ENCODE measurements around the gene TAL1.
A peak's percentile ranks its signal among the peaks of the same experiment; 100 is the strongest.
"Not testable (repeated sequence)": the region's sequence is repeated elsewhere in the genome, so short reads cannot be mapped to it uniquely, and the experiment has no call there.

TAL1 gene

GRCh38 chr1:47212636-47213229 is 19.3 kb downstream of the TAL1 start:
- no peak for DNase-seq (ENCODE audit: low read depth in 2 of 2)

GRCh38 chr1:47211796-47212269 is 20.2 kb downstream of the TAL1 start:
- DNase-seq (ENCODE audit: low read depth in 2 of 2) = no peak

- no peak for DNase-seq (ENCODE audit: low read depth in 2 of 2)
These were observed 21.4 kb downstream of the TAL1 start for GRCh38 chr1:47210666-47211065.

GRCh38 chr1:47209725-47210325 is 22.2 kb downstream of the TAL1 start:
- DNase-seq (ENCODE audit: low read depth in 2 of 2) = no peak

DNA sequence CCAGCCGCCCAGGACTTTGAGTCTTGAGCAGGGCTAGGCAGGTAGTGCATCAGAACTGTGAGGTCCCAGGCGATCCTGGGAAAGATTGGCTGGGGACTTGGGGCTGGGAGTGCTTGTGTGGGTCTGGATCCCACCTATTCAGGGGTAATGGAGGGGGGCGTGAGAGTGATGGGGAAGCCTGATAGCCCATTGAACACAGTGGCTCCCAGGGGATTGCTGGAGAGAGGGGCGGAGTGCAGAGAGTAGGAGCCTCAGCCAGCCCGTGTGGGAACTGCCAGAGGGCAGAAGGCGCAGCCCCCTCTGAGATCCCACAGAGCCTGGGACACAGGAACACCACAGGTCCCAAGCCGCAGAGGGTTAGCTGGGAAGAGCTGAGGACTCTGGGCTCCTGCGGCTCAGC is 22.9 kb downstream of the TAL1 start:
- DNase-seq (ENCODE audit: low read depth in 2 of 2) = no peak

DNA sequence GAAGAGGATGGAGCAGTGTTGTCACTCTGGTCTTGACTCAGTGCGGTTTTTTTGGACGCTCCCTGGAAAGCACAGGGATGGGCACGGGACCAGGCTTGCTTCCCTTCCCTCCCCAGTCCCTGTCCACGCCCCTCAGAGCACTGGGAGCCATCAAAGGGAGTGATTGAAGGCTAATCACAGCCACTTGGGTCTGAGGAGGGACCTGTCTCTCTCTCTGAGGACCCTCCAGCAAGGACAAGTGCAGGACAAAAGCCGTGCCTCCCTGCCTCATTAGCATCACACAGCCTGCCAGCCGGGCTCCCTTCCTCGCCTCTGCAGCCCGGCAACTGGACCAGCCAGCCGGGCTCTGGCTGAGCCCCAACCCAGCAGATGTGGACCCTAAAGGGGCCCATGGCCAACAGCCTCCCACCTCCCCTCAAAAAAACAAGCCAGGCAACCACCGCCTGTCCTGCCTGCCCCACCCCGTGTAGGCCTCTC is 23.6 kb downstream of the TAL1 start:
- no peak for DNase-seq (ENCODE audit: low read depth in 2 of 2)

- no peak for DNase-seq (ENCODE audit: low read depth in 2 of 2)
These were observed 24.1 kb downstream of the TAL1 start for GRCh38 chr1:47207803-47208373.

DNA sequence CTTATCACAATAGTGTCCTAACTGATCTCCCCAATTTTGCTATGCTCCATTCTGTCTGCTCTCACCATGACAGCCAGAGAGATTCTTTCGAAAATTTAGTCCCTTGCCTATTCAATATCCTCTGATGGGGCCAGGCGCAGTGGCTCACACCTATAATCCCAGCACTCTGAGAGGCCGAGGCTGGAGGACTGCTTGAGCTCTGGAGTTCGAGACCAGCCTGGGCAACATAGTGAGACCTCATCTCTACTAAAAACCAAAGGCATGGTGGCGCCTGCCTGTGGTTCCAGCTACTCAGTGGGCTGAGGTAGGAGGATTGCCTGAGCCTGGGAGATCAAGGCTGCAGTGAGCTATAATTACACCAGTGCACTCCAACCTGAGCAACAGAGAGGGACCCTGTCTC is 26.1 kb downstream of the TAL1 start:
- no peak for DNase-seq (ENCODE audit: low read depth in 2 of 2)

GRCh38 chr1:47203504-47203903 is 28.5 kb downstream of the TAL1 start:
- DNase-seq (ENCODE audit: low read depth in 2 of 2) = not testable (repeated sequence)

DNA sequence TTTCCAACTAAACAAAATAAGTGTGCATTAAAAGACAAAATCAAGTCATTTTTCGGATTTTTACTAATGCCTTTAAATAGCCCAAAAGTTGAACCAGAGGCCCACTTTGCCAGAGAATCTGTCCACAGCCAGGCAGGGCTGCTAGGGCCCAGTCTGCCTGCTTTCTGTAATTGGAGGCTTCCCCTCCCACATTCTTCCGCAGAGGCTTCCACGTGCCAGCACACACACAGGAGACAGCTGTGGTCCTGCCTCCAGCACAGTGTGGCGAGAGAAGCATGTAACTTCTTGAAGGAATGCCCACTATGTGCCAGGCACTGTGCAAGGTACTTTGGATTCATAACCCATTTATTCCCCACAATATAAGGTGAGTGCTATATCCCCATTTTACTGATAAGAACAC is 30.8 kb downstream of the TAL1 start:
- no peak for DNase-seq (ENCODE audit: low read depth in 2 of 2)

GRCh38 chr1:47198214-47198613 is 33.8 kb downstream of the TAL1 start:
- no peak for DNase-seq (ENCODE audit: low read depth in 2 of 2)

DNA sequence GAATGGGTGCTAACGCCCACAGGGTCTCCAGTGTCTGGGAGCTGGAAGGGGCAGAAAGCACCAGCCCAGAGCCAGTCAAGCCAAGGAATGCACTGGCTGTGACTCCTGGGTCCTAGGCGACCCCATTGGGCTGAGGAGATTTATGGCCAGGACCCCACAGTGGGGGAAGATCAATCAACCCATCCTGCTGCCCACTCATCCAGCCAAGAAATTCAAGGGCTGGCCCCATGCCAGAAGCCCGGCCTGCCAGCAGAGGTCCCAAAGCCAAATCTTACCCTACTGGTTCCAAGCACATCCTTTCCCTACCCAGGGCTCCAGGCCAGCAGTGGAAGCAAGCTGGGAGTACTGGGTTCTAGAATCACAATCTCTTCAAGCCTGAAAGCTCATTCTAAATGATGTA is 35.4 kb downstream of the TAL1 start:
- no peak for DNase-seq (ENCODE audit: low read depth in 2 of 2)

DNA sequence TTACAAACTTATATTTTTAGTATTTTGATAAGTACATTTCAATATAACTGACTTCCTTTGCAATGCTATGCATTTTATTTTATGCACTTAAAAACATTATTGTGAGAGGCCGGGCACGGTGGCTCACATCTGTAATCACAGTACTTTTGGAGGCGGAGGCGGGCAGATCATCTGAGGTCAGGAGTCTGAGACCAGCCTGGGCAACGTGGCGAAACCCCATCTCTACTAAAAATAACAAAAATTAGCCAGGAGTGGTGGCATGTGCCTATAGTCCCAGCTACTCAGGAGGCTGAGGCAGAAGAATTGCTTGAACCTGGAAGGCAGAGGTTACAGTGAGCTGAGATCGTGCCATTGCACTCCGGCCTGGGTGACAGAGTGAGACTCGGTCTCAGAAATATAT is 36.0 kb downstream of the TAL1 start:
- not testable (repeated sequence) for DNase-seq (ENCODE audit: low read depth in 2 of 2)

GRCh38 chr1:47194311-47194710 is 37.7 kb downstream of the TAL1 start:
- no peak for DNase-seq (ENCODE audit: low read depth in 2 of 2)

GRCh38 chr1:47193496-47193895 is 38.5 kb downstream of the TAL1 start:
- not testable (repeated sequence) for DNase-seq (ENCODE audit: low read depth in 2 of 2)

DNA sequence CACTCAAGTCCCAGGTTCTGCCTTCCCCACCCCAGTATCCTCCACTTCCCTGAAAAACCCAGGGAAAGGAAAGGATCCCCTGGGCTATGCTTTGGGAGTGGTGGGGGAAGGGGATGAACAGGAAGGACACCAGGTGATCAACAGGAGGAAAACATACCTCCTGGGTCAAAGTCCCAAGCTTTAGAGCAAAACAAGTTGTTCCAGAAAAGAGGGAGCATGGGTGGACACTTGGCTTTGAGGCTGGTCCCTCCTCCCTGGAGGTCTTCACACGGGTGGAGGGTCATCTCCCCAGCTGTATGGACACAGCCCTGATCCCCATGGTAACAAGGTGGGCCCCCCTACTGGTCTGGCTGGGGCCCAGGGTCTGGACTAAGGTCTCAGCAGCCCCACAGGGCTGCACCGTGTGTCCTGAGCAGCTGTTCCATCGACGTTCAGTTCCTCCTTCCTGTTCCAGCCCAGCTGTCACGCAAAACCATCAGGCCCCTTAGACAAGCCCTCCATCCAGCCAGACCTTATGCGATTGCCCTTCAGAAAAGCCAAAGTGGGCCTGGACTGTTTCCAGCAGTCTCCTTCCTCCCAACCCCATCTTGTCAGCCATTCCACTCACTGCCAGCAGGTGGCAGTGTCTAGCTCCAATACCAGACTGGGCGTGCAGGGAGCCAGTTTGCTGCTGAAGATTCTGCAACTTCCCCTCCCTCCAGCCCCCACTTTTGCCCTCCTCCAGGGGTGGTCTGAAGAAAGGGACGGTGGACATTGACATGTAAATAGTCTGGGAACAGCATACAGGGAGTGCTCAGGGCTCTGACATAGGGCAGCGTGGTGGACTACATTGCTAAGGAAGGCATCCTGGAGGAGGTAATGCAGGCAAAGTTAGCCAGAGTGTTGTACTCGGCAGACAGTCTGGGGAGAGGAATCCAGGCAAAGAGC is 39.3 kb downstream of the TAL1 start:
- peak; percentile 29 to 42 for DNase-seq (ENCODE audit: low read depth in 2 of 2)

DNA sequence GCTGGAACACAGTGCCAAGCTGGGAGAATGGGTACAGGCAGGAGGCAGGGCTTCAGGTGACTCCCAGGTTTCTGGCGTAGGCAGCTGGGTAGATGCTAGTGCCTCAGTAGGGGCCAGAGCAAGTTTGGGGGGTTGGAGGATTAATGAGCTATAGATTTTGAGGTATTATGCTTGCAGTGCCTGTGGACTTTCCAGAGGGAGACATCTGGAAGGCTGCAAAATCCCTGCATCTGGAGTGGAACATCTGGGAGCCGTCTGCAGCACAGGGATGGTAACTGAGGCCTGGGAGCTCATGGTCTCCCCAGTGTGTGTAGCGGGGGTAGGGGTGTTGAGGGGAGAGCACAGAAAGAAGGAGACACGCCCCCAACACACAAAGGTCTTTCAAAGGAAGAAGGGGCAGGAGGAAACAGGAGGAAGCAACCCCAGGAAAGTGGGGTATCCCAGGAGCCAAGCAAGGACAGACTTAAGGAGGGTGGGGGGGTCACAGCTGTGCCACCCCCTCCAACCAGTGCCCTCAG is 40.0 kb downstream of the TAL1 start:
- no peak for DNase-seq (ENCODE audit: low read depth in 2 of 2)

GRCh38 chr1:47190857-47191256 is 41.2 kb downstream of the TAL1 start:
- DNase-seq (ENCODE audit: low read depth in 2 of 2) = no peak

DNA sequence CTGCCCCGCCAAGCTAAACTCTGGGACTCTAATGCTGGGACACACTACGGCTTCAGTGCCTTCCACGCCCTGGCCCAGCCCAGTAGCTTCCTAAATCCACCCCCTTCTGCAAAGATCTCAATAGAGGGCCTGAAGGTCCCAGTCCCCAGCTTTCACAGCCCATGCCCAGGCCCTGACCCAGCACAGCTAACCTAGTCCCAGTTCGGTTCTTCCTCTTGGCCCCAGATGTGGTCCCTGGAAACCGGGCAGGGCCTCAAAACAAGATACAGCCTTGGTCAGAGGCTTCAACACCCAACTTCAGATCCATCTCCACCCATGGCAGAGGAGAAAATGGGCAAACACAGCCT is 41.5 kb downstream of the TAL1 start:
- DNase-seq (ENCODE audit: low read depth in 2 of 2) = no peak

DNA sequence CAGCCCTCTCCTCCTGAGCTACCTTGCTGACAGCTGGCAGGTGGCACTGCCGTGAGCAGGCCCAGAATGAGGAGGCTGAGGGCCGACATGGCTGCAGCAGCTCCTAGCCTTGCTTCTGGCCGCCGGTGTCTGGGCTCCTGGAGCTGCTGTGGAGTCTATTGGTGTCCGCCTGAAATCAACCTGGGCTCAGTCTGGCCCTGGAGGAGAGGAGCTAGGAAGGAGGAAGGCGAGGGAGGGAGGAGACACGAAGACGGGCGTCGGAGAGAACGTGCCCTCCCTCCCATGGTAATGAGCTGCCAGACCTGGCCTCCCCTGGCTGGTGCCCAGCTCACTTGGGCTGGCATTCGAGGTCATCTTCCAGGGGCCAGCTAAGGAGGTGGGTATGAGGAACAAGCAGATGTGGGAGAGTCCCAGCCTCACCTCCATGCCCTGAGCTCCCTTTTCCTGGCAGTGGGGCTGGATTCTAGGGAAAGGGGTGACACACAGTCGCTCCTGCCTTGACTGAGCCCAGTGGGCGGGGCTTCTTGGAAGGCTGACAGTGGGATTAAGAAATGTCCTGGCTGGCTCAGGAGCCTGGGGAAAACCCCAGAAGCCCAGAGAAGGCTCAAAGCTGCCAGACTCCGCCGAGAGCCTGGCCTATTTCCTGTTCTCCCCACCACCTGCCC is 42.0 kb downstream of the TAL1 start, which contains the start of gene PDZK1IP1:
Gene PDZK1IP1, minus strand, starts transcription at position 193 of the 665 bp plus-strand sequence. Its CDS starts 104 bp downstream, at position 89.
- no peak for DNase-seq (ENCODE audit: low read depth in 2 of 2)
